GM12878 (cell line): Measurements from ENCODE around the gene SHC3. TPM values are rescaled to one million over a fixed set of nuclear protein-coding genes. Genes with fewer than 3 reads are reported as not detected.

ENCODE experiments used
- ATAC-seq: fragments of 200-7000 bp; cut with Tn5 transposase; 3 replicates; pipeline ENCODE4 v1.9.1; 2020; ENCODE audit warnings: mild to moderate bottlenecking, moderate library complexity
- BruUV-seq: library from RNA; stranded (reverse); fragments of 400-500 nt; replicated peaks from 2 replicates; lab custom pipeline; 2021; lab: Mats Ljungman, UMichigan
- CTCF ChIA-PET: fragments of 300-600 bp; sonication (Branson Sonifier 250); formaldehyde crosslinking; extraction: SDS; loops from one replicate; lab custom pipeline; 2021; ENCODE audit warnings: inconsistent platforms; lab: Yijun Ruan, JAX
- POLR2A ChIA-PET: fragments of 350-600 bp; formaldehyde crosslinking; extraction: SDS; loops from one replicate; lab custom pipeline; 2021; ENCODE audit warnings: inconsistent platforms; lab: Charles Lee
- RAD21 ChIA-PET: fragments of 300-600 bp; sonication (Branson Sonifier 250); formaldehyde crosslinking; loops from one replicate; lab custom pipeline; 2023; ENCODE audit warnings: antibody characterized with exemption; ENCODE audit not compliant: unreplicated experiment; lab: Charles Lee
- SMC1A ChIA-PET: fragments of 300-600 bp; sonication (Branson Sonifier 250); formaldehyde crosslinking; loops from one replicate; lab custom pipeline; 2023; ENCODE audit not compliant: unreplicated experiment, uncharacterized antibody; lab: Charles Lee
- DNase-seq: peaks from one replicate; pipeline ENCODE4 v3.0.0-alpha.2; 2011; ENCODE audit warnings: low read depth, low spot score
- FAIRE-seq: peaks from 3 replicates; lab custom pipeline; 2011; peaks lifted over from hg19 to GRCh38; lab: Jason Lieb, UNC
- H2AFZ ChIP-seq: 2 replicates; pipeline ENCODE4 v1.6.0; 2011; ENCODE audit warnings: low read depth, low read length, control low read depth; ENCODE audit not compliant: control insufficient read depth
- H3K27ac ChIP-seq: 2 replicates; pipeline ENCODE4 v1.5.1; 2011; ENCODE audit warnings: control low read depth; ENCODE audit not compliant: control insufficient read depth, insufficient read depth
- H3K27me3 ChIP-seq, 2 experiments: replicated peaks in 1 of 2; 2 replicates each; pipeline versions ENCODE4 v1.6.0 to v1.6.1; 2011; ENCODE audit warnings: low read length in 1 of 2; ENCODE audit not compliant: control insufficient read depth in 2 of 2, insufficient read depth in 2 of 2
- H3K36me3 ChIP-seq, 2 experiments: 2 replicates each; pipeline ENCODE4 v1.5.1; 2011; ENCODE audit warnings: low read length in 1 of 2; ENCODE audit not compliant: control insufficient read depth in 2 of 2, insufficient read depth in 2 of 2
- H3K4me1 ChIP-seq: 2 replicates; pipeline ENCODE4 v1.6.1; 2011; ENCODE audit warnings: mild to moderate bottlenecking, low read length, moderate library complexity, mixed read lengths; ENCODE audit not compliant: control insufficient read depth, insufficient read depth
- H3K4me2 ChIP-seq: 2 replicates; pipeline ENCODE4 v1.6.0; 2011; ENCODE audit warnings: control low read depth; ENCODE audit not compliant: control insufficient read depth, insufficient read depth
- H3K4me3 ChIP-seq: fragments of 200-600 bp; sonication (generic); 2 replicates; pipeline ENCODE4 v1.5.1; 2016
- H3K79me2 ChIP-seq: 2 replicates; pipeline ENCODE4 v1.6.0; 2011; ENCODE audit warnings: low read length; ENCODE audit not compliant: control insufficient read depth, insufficient read depth
- H3K9ac ChIP-seq: 2 replicates; pipeline ENCODE4 v1.8.0; 2011; ENCODE audit warnings: low read length, control low read depth, mixed read lengths; ENCODE audit not compliant: control insufficient read depth, insufficient read depth
- H3K9me3 ChIP-seq: replicated peaks from 3 replicates; pipeline ENCODE4 v1.5.1; 2011; ENCODE audit warnings: mild to moderate bottlenecking, low read length; ENCODE audit not compliant: control insufficient read depth, insufficient read depth
- H4K20me1 ChIP-seq: 2 replicates; pipeline ENCODE4 v1.6.0; 2011; ENCODE audit not compliant: control insufficient read depth, insufficient read depth
- BMI1 ChIP-seq: fragments of 450-650 bp; IDR thresholded peaks from 2 replicates; pipeline ENCODE4 v1.6.1; 2016; ENCODE audit warnings: mild to moderate bottlenecking, moderate library complexity, borderline replicate concordance
- CBFB ChIP-seq: IDR thresholded peaks from 2 replicates; pipeline ENCODE4 v1.6.1; 2016; ENCODE audit warnings: antibody characterized with exemption, low read depth
- CHD4 ChIP-seq: fragments of 200-600 bp; sonication (generic); IDR thresholded peaks from 2 replicates; pipeline ENCODE4 v1.6.1; 2016; ENCODE audit warnings: mild to moderate bottlenecking
- HDAC6 ChIP-seq: fragments of 200-600 bp; sonication (generic); IDR thresholded peaks from one replicate; pipeline ENCODE4 v1.8.0; 2017; ENCODE audit warnings: antibody characterized with exemption; ENCODE audit not compliant: unreplicated experiment
- PAX8 ChIP-seq: fragments of 450-650 bp; IDR thresholded peaks from 2 replicates; pipeline ENCODE4 v1.6.1; 2017; ENCODE audit warnings: mild to moderate bottlenecking, moderate library complexity
- SREBF2 ChIP-seq: IDR thresholded peaks from 2 replicates; pipeline ENCODE4 v1.6.1; 2012; ENCODE audit warnings: mild to moderate bottlenecking, low read length
- SUZ12 ChIP-seq: fragments of 200-600 bp; sonication (generic); IDR thresholded peaks from one replicate; pipeline ENCODE4 v1.6.1; 2018; ENCODE audit warnings: antibody characterized with exemption, mild to moderate bottlenecking; ENCODE audit not compliant: unreplicated experiment
- TAF1 ChIP-seq: IDR thresholded peaks from 2 replicates; pipeline ENCODE4 v1.6.1; 2011; ENCODE audit warnings: mild to moderate bottlenecking, low read depth, low read length, borderline replicate concordance
- TARDBP ChIP-seq: IDR thresholded peaks from 2 replicates; pipeline ENCODE4 v1.6.1; 2016; ENCODE audit warnings: borderline replicate concordance
- TCF3 ChIP-seq: IDR thresholded peaks from 2 replicates; pipeline ENCODE4 v1.6.1; 2012; ENCODE audit warnings: low read depth, mild to moderate bottlenecking, low read length, borderline replicate concordance; ENCODE audit not compliant: insufficient read depth
- ZSCAN29 ChIP-seq: fragments of 450-650 bp; IDR thresholded peaks from 2 replicates; pipeline ENCODE4 v1.6.1; 2017; ENCODE audit warnings: mild to moderate bottlenecking, moderate library complexity
- WGBS: methylation state at CpG from one replicate; pipeline ENCODE4 v1.1.6; 2016; ENCODE audit warnings: low lambda C conversion rate; ENCODE audit not compliant: insufficient replicate concordance, insufficient coverage; ENCODE audit errors: missing lambda C conversion rate; 5-methylcytosine and 5-hydroxymethylcytosine counted together
- in situ Hi-C: fragments of 300-500 bp; cut with MboI; formaldehyde crosslinking; loops from 9 replicates; pipeline ENCODE4 v1.14.3; 2018; ENCODE audit warnings: mixed read lengths
- intact Hi-C: fragments of 100-400 bp; cut with micrococcal nuclease; formaldehyde crosslinking; loops from one replicate; pipeline ENCODE4 v1.14.2; 2022; ENCODE audit not compliant: unreplicated experiment
- polyA plus RNA-seq, 11 experiments: library from polyadenylated mRNA; depleted of rRNA in 4 of 11; unstranded in 6 of 11; stranded (reverse) in 5 of 11; fragments of >200 nt; fragmentation: Nextera tagmentation in 4 of 11; fragmentation: Illumina TruSeq in 1 of 11; extraction: Ambion mirVana in 4 of 11; extraction: Trizol in 1 of 11; gene quantifications; 1 replicate in 1 of 11; 2 replicates in 10 of 11; pipeline versions ENCODE4 v1.2.1 to v1.2.3, GENCODE V29; 2011 to 2016; ENCODE audit warnings: inconsistent platforms in 2 of 11, missing spikeins in 2 of 11, low read depth in 1 of 11
- total RNA-seq, 4 experiments: library from RNA; depleted of rRNA in 3 of 4; stranded (reverse); fragments of >200 nt in 3 of 4; fragmentation: Illumina TruSeq in 1 of 4; extraction: Trizol in 1 of 4; gene quantifications; 2 replicates each; pipeline versions ENCODE4 v1.2.1 to v1.2.3, GENCODE V29; 2013 to 2021
- TF ChIP-seq, protein P1 (sequence below): fragments of 450-650 bp; formaldehyde crosslinking; IDR thresholded peaks from 2 replicates; pipeline ENCODE4 v1.4.0; 2020; ENCODE audit warnings: mild to moderate bottlenecking, moderate library complexity
- TF ChIP-seq, protein P2 (sequence below): fragments of 450-650 bp; formaldehyde crosslinking; IDR thresholded peaks from 2 replicates; pipeline ENCODE4 v1.5.0; 2022; ENCODE audit warnings: mild to moderate bottlenecking, missing genetic modification characterization

SHC3 gene
- total and polyA plus RNA-seq, 10 of the 15 experiments (the other 5 are each of a cell fraction or from before 2014, with no cell fraction given): 0.01 to 0.06 TPM; not detected in 8

DNA sequence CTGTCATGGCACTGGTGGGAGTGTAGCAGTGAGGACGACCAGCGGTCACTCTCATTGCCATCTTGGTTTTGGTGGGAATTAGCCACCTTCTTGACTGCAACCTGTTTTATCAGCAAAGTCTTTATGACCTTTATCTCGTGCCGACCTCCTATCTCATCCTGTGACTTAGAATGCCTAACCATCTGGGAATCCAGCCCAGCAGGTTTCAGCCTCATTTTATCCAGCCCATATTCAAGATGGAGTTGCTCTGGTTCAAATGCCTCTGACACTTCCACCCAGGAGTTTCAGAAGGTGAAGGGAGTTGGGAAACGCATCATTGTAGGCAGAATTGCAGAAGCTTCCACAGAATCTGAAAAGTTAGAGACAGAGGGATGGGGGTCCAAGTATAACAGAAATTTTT lies 35.4 kb downstream of the SHC3 start:
- in situ Hi-C loops (no loop called here), intact Hi-C loops (no loop called here)
- H3K4me1 ChIP-seq: no peaks in the 10 kb centered on the region
- no peak overlapping the region for H3K27ac ChIP-seq
- H3K36me3 ChIP-seq: no peaks in the 10 kb centered on the region
- RAD21 ChIA-PET: no interaction called here
- H2AFZ ChIP-seq: no peak overlapping the region
- 4% methylated on average over 5 of the region's 5 CpGs for WGBS
- TF ChIP-seq SUZ12 (no peak), TAF1 (no peak), PAX8 (no peak), CBFB (no peak)
- no peak for FAIRE-seq
- no peak for ATAC-seq
- H3K9ac ChIP-seq: no peak overlapping the region
- no TSS peak for BruUV-seq
- no peaks in the 10 kb centered on the region for H4K20me1 ChIP-seq
- CTCF ChIA-PET: no interaction called here
- no peak overlapping the region for H3K4me3 ChIP-seq
- POLR2A ChIA-PET: no interaction called here
- DNase-seq: no peak
- no peaks in the 10 kb centered on the region for H3K9me3 ChIP-seq
- H3K79me2 ChIP-seq: no peaks in the 10 kb centered on the region
- no peak overlapping the region for H3K4me2 ChIP-seq
- H3K27me3 ChIP-seq: no peaks in the 10 kb centered on the region
- SMC1A ChIA-PET: no interaction called here

DNA sequence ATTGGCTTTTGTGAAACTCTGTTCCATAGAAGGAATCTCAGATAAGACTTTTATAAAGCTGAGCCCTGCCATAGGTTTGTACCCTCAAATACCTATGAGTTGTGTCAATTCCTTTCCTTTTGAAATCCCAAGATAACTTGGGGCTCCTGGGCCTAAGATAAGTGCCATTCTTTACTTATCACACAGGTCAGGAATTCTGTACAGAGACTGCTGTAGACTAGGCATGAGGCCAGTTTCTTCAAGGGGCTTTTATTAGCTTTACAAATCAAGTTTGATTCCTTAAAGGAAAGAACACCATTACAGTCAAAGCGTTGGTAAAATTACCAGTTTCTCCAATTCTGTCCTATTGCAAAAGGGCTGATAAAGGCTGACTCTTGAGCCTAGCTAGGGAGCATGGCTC lies 39.2 kb downstream of the SHC3 start:
- Histone ChIP-seq H3K27me3 (no peaks in the 10 kb centered on the region), H3K4me1 (no peaks in the 10 kb centered on the region), H3K9ac (no peak overlapping the region), H3K9me3 (no peaks in the 10 kb centered on the region), H3K79me2 (no peaks in the 10 kb centered on the region), H3K27ac (no peak overlapping the region), H3K4me2 (no peak overlapping the region), H4K20me1 (no peaks in the 10 kb centered on the region), H2AFZ (no peak overlapping the region), H3K4me3 (no peak overlapping the region), H3K36me3 (no peaks in the 10 kb centered on the region)
- ChIA-PET POLR2A (no interaction called here), CTCF (no interaction called here), SMC1A (no interaction called here), RAD21 (no interaction called here)
- 0% methylated on average over 1 of the region's 1 CpG for WGBS
- DNase-seq (no peak), FAIRE-seq (no peak), ATAC-seq (no peak)
- intact Hi-C loops: no loop called here
- in situ Hi-C loops: no loop called here
- BruUV-seq: no TSS peak
- TF ChIP-seq, protein P1, sequence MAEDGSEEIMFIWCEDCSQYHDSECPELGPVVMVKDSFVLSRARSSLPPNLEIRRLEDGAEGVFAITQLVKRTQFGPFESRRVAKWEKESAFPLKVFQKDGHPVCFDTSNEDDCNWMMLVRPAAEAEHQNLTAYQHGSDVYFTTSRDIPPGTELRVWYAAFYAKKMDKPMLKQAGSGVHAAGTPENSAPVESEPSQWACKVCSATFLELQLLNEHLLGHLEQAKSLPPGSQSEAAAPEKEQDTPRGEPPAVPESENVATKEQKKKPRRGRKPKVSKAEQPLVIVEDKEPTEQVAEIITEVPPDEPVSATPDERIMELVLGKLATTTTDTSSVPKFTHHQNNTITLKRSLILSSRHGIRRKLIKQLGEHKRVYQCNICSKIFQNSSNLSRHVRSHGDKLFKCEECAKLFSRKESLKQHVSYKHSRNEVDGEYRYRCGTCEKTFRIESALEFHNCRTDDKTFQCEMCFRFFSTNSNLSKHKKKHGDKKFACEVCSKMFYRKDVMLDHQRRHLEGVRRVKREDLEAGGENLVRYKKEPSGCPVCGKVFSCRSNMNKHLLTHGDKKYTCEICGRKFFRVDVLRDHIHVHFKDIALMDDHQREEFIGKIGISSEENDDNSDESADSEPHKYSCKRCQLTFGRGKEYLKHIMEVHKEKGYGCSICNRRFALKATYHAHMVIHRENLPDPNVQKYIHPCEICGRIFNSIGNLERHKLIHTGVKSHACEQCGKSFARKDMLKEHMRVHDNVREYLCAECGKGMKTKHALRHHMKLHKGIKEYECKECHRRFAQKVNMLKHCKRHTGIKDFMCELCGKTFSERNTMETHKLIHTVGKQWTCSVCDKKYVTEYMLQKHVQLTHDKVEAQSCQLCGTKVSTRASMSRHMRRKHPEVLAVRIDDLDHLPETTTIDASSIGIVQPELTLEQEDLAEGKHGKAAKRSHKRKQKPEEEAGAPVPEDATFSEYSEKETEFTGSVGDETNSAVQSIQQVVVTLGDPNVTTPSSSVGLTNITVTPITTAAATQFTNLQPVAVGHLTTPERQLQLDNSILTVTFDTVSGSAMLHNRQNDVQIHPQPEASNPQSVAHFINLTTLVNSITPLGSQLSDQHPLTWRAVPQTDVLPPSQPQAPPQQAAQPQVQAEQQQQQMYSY (CRISPR knock-in tag): no peak
- TF ChIP-seq HDAC6 (no peak), TARDBP (no peak), CHD4 (no peak), BMI1 (no peak), ZSCAN29 (no peak), PAX8 (no peak), SREBF2 (no peak), TCF3 (no peak)
- TF ChIP-seq, protein P2, sequence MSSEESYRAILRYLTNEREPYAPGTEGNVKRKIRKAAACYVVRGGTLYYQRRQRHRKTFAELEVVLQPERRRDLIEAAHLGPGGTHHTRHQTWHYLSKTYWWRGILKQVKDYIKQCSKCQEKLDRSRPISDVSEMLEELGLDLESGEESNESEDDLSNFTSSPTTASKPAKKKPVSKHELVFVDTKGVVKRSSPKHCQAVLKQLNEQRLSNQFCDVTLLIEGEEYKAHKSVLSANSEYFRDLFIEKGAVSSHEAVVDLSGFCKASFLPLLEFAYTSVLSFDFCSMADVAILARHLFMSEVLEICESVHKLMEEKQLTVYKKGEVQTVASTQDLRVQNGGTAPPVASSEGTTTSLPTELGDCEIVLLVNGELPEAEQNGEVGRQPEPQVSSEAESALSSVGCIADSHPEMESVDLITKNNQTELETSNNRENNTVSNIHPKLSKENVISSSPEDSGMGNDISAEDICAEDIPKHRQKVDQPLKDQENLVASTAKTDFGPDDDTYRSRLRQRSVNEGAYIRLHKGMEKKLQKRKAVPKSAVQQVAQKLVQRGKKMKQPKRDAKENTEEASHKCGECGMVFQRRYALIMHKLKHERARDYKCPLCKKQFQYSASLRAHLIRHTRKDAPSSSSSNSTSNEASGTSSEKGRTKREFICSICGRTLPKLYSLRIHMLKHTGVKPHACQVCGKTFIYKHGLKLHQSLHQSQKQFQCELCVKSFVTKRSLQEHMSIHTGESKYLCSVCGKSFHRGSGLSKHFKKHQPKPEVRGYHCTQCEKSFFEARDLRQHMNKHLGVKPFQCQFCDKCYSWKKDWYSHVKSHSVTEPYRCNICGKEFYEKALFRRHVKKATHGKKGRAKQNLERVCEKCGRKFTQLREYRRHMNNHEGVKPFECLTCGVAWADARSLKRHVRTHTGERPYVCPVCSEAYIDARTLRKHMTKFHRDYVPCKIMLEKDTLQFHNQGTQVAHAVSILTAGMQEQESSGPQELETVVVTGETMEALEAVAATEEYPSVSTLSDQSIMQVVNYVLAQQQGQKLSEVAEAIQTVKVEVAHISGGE (CRISPR knock-in tag): no peak
